Skeletal muscle satellite cell (primary cell): ENCODE data around the gene COL3A1. TPM values are rescaled to one million over a fixed set of nuclear protein-coding genes. Genes with fewer than 3 reads are reported as not detected.

ENCODE experiments used
- H3K27me3 ChIP-seq: 2 replicates; pipeline ENCODE4 v1.7.0; 2013; ENCODE audit warnings: low read length; ENCODE audit not compliant: control insufficient read depth, insufficient read depth
- H3K36me3 ChIP-seq: 2 replicates; pipeline ENCODE4 v1.7.0; 2013; ENCODE audit warnings: mild to moderate bottlenecking, control low read depth, low read length; ENCODE audit not compliant: insufficient read depth
- H3K4me1 ChIP-seq: 2 replicates; pipeline ENCODE4 v1.7.0; 2013; ENCODE audit warnings: low read length; ENCODE audit not compliant: control insufficient read depth, insufficient read depth
- H3K4me2 ChIP-seq: 2 replicates; pipeline ENCODE4 v1.7.0; 2013; ENCODE audit warnings: mild to moderate bottlenecking, low read length
- H3K4me3 ChIP-seq: 2 replicates; pipeline ENCODE4 v1.7.0; 2013; ENCODE audit warnings: low read length
- H3K9ac ChIP-seq: 2 replicates; pipeline ENCODE4 v1.7.0; 2013; ENCODE audit warnings: mild to moderate bottlenecking, low read depth, low read length, moderate library complexity
- H3K9me3 ChIP-seq: replicated peaks from 2 replicates; pipeline ENCODE4 v1.7.0; 2013; ENCODE audit warnings: mild to moderate bottlenecking, control low read depth, low read length
- total RNA-seq: library from RNA; depleted of rRNA; stranded (reverse); fragments of >200 nt; gene quantifications from 2 replicates; pipeline ENCODE4 v1.2.3, GENCODE V29; 2012; rRNA removed

COL3A1 gene
- 609 and 867 TPM in 2 replicates for total RNA-seq

DNA sequence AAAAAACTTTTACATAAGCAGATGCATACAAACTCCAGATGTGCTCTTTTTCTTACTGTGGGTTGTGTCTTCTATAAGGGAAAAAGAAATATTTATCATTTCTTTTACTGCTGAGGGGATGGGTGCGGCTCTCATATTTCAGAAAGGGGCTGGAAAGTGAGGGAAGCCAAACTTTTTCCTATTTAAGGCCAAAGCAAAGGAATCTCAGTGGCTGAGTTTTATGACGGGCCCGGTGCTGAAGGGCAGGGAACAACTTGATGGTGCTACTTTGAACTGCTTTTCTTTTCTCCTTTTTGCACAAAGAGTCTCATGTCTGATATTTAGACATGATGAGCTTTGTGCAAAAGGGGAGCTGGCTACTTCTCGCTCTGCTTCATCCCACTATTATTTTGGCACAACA lies at the start of gene COL3A1:
Gene COL3A1, plus strand, starts transcription at position 210 of the 400 bp plus-strand sequence. Its CDS starts 117 bp downstream, at position 327.
- peaks cover 47% of the 10 kb centered on the region for H3K4me1 ChIP-seq
- H3K27me3 ChIP-seq, result no peaks in the 10 kb centered on the region
- peak within 1 kb of the TSS; percentile 86 for H3K4me2 ChIP-seq
- H3K9ac ChIP-seq, result peak within 1 kb of the TSS; percentile 95
- peak within 1 kb of the TSS; percentile 81 for H3K4me3 ChIP-seq
- H3K9me3 ChIP-seq, result no peaks in the 10 kb centered on the region
- H3K36me3 ChIP-seq, result no peaks in the 10 kb centered on the region

DNA sequence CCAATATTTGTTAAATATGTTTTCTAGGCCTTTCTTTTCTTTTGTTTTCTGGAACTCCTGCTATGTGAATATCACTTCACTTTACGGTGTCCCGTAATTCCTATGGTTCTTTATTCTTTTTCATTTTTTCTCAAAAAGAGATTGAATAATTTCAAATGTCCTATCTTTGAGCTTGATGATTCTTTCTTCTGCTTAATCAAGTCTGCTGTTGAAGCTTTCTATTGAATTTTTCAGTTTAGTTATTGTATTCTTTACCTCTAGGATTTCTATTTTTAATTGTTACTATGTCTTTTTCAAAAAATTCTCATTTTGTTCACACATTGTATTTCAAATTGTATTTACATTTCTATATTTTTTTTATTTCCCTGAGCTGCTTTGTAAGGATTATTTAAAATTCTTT lies 45.5 kb upstream of the COL3A1 start:
- no peaks in the 10 kb centered on the region for H3K4me1 ChIP-seq
- H3K4me2 ChIP-seq, result no peak overlapping the region
- no peaks in the 10 kb centered on the region for H3K36me3 ChIP-seq
- peaks cover 6% of the 10 kb centered on the region for H3K9me3 ChIP-seq
- H3K4me3 ChIP-seq, result no peak overlapping the region
- H3K9ac ChIP-seq, result no peak overlapping the region
- H3K27me3 ChIP-seq, result no peaks in the 10 kb centered on the region

DNA sequence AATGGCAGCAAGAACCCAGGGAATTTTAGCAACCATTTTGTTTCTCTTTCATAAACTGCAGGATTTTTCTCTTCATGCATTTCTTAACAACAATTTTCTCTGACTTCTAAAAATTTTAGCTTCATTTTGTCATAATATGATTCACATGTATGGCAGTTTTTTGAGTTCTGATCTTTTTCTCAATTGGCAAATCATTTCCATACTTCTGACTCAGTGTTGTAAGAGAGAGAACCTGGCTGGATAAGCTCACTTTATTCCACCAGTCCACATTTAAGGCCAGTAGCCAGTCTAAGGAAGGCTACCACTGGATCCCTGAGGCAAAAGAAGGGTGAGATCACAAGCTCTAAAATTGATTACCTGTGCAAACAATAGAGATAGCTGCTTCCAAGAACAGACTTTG lies 42.8 kb upstream of the COL3A1 start:
- no peak overlapping the region for H3K4me3 ChIP-seq
- H3K27me3 ChIP-seq, result no peaks in the 10 kb centered on the region
- peaks cover 6% of the 10 kb centered on the region for H3K9me3 ChIP-seq
- no peaks in the 10 kb centered on the region for H3K4me1 ChIP-seq
- H3K36me3 ChIP-seq, result no peaks in the 10 kb centered on the region
- no peak overlapping the region for H3K4me2 ChIP-seq
- H3K9ac ChIP-seq, result no peak overlapping the region

DNA sequence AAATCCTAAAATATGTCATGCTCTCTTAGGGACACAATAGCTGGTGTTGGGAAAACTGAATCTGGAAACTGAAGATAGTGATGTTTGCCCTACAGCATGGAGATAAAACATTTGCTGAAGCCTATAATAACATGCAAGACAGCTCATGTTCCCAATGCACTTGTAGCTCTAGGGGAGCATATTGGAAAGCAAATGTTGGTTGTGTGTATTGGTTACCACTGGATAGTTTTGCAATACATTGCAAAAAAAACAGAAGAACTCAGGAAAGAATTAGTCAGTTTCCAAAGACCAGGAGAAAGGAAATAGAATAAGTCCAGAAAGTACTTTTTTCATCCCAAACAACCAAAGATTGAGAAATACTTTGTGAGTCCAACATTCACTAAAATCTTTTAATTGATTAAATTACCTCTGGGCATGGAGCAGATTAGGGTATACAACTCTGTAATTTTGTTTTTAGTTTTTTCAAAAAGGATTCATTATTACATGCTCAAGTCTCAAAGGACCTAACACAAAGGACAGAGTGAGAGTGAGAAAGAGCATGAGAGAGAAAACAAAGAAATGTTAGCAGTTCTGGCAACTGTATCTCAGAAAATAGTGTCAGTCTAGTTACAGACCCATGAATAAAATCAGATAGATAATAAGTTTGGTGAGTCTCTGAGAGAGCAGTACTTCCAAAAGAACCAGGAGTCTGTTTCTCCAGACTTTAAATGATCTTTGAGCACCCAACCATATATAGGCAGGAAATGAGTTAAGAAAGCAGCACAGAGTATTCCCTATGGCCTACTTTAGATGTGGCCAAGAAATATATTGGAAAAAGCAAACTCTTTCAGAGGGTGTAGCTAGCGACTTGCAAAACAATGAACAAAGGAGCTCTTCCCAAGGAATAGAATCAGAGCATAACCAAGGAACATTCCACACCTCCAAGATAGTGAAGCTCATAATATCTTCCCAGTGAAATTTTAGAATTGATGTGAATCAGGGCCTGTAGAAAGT lies 36.6 kb upstream of the COL3A1 start:
- H3K4me2 ChIP-seq, result no peak overlapping the region
- no peak overlapping the region for H3K9ac ChIP-seq
- H3K36me3 ChIP-seq, result no peaks in the 10 kb centered on the region
- H3K9me3 ChIP-seq, result no peaks in the 10 kb centered on the region
- no peak overlapping the region for H3K4me3 ChIP-seq
- no peaks in the 10 kb centered on the region for H3K27me3 ChIP-seq
- peaks cover 11% of the 10 kb centered on the region for H3K4me1 ChIP-seq

DNA sequence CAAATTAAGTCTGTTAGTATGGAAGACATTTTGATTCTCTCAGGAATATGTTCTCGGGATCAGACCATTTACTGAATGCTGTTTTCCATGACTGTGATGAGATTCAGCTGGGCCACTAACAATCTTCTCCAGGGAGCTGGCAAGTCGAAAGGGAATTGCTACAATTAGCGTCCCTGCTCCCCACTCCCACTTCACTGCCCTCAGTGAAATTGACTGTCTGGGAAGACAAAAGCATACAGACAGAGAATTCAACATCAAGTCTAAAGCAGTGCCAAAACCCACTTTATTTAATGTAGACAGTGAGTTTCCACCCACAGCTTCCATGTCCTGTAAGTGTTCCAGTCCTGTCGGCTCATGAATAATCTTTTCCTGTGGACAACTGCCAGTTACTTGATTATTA lies 34.0 kb upstream of the COL3A1 start:
- Histone ChIP-seq H3K36me3 (no peaks in the 10 kb centered on the region), H3K9ac (no peak overlapping the region), H3K4me1 (peaks cover 11% of the 10 kb centered on the region), H3K27me3 (no peaks in the 10 kb centered on the region), H3K4me2 (peak overlapping the region; percentile 45), H3K9me3 (no peaks in the 10 kb centered on the region), H3K4me3 (no peak overlapping the region)

DNA sequence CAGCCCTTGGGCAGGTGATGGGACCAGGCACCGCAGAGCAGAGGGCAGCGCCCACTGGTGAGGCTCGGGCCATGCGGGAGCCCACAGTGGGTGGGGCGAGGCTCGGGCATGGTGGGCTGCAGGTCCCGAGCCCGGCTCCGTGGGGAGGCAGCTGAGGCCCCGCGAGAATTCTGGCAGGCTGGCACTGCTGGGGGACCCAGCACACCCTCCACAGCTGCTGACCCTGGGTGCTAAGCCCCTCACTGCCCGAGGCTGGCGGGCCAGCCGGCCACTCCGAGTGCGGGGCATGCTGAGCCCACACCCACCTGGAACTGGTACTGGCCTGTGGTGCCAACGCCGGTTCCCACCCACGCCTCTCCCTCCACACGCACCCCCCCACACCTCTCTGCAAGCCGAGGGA lies 29.7 kb upstream of the COL3A1 start:
- peaks cover 2% of the 10 kb centered on the region for H3K4me1 ChIP-seq
- H3K36me3 ChIP-seq, result no peaks in the 10 kb centered on the region
- no peak overlapping the region for H3K4me2 ChIP-seq
- H3K27me3 ChIP-seq, result no peaks in the 10 kb centered on the region
- no peak overlapping the region for H3K9ac ChIP-seq
- H3K9me3 ChIP-seq, result no peaks in the 10 kb centered on the region
- H3K4me3 ChIP-seq, result no peak overlapping the region

DNA sequence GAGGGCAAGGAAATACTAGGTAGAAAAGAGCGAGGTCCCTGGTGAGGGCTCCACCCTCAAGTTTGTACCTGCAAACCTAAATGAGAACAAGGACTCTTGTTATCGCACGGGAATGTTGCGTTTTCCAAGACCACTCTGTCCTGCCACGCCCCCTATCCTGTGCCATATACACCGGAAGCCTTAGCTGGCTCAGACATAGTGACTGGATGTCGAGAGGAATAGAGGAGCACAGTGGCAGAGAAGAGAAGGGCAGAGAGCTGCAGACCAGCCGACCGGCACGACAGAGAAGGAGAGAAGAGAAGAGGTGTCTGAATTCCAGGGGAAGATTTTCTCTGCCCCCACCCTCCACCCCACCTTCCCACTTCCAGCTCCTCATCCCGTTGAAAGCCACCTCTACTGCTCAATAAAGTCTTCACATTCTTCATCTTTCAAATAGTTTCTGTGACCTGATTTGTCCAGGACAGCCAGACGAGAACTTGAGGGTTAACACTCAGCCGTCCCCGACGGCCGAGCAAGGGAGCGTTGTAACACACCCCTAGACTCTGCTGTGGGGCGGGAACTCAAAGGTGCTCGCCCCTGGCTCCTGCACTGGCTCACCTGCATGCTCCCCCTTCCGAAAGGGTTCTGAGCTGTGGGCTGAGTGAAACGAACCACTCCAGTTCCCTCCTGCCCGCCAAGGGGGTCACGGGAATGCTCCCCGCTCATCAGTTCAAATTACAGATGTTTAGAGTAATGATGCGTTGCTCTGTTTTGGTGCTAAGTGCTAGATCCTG lies 24.9 kb upstream of the COL3A1 start:
- Histone ChIP-seq H3K4me1 (no peaks in the 10 kb centered on the region), H3K27me3 (no peaks in the 10 kb centered on the region), H3K36me3 (no peaks in the 10 kb centered on the region), H3K9me3 (no peaks in the 10 kb centered on the region), H3K4me3 (no peak overlapping the region), H3K9ac (no peak overlapping the region), H3K4me2 (no peak overlapping the region)

DNA sequence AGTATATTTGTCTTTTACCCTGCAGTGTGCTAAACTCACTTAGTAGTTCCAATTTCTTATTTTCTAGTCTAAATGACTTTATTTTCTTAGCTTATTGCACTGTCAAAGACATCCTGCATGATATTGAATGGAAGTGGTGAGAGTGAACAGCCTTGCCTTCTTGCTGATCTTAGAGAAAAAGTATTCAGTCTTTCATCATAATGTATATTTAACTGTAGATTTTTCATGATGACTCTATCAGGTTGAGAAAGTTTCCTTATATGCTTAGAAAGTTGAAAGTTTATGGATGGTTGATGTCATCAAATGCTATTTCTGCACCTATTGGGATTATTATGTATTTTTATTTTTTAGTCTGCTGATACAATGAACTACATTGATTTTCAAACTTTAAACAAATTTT lies 21.3 kb upstream of the COL3A1 start:
- H3K9me3 ChIP-seq, result no peaks in the 10 kb centered on the region

DNA sequence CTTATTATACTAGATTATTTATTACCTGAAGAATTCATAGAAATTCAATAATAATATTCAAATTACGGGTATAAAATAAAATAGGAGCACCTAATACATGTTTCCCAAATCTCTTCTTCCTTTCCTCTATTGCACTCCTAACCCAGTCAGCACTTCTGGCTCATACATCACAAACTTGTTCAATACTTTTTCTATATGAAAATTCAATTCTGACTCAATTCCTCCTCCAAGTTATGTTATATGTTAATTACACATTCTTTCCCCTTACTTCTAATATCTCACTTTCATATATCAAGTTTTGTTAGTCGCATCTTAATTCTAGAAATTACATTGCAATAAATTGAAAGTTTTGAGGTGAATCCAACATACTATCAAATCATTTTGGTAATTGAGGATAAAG lies 17.9 kb upstream of the COL3A1 start:
- no peak overlapping the region for H3K9ac ChIP-seq
- no peaks in the 10 kb centered on the region for H3K36me3 ChIP-seq
- no peaks in the 10 kb centered on the region for H3K9me3 ChIP-seq
- H3K27me3 ChIP-seq, result no peaks in the 10 kb centered on the region
- H3K4me2 ChIP-seq, result no peak overlapping the region
- no peak overlapping the region for H3K4me3 ChIP-seq
- no peaks in the 10 kb centered on the region for H3K4me1 ChIP-seq

More for the DNA sequence above, 21.3 kb upstream of the COL3A1 start:
- Histone ChIP-seq H3K36me3 (no peaks in the 10 kb centered on the region), H3K4me1 (no peaks in the 10 kb centered on the region), H3K9ac (no peak overlapping the region), H3K4me2 (no peak overlapping the region), H3K27me3 (no peaks in the 10 kb centered on the region), H3K4me3 (no peak overlapping the region)

DNA sequence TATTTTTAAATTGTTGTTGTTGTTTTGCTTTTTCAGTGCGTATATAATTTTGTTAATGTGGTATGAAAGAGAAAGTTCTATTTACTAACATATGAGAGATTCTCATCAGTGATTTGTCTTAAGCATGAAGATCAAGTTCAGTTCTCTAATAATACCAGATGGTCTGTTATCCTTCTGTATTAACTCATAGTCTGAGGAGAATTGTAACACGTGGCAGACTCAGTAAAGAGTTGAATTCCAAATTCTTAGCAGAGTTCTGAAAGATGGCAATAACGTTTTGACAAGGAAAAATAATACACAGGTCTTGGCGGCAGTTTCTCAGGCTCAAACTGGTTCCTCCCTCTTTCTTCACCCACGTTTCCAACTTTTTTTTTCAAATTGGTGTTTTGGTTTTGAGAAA lies 17.2 kb upstream of the COL3A1 start:
- H3K9me3 ChIP-seq, result no peaks in the 10 kb centered on the region
- no peaks in the 10 kb centered on the region for H3K27me3 ChIP-seq
- H3K4me2 ChIP-seq, result no peak overlapping the region
- no peaks in the 10 kb centered on the region for H3K4me1 ChIP-seq
- H3K4me3 ChIP-seq, result no peak overlapping the region
- no peaks in the 10 kb centered on the region for H3K36me3 ChIP-seq
- H3K9ac ChIP-seq, result no peak overlapping the region

DNA sequence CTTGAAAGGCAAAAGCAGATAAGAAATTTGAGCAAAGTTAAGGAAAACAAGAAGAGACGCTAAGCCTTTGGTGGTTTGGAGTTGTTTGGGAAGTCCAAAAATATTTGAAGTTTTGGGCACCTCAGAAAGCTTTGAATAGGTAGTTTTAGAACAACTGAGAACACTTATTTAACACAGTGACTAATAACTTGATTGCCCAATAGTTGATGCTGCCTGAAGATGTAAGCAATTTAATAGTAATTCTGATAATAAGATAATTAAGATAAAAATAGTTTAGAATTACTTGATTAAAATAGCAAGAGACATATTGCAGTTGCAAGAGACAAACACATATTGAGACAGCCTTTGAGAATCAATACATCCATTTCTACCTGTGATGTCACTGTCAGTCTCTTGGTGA lies 16.5 kb upstream of the COL3A1 start:
- no peaks in the 10 kb centered on the region for H3K9me3 ChIP-seq
- no peaks in the 10 kb centered on the region for H3K4me1 ChIP-seq
- H3K36me3 ChIP-seq, result no peaks in the 10 kb centered on the region
- H3K4me2 ChIP-seq, result no peak overlapping the region
- no peak overlapping the region for H3K9ac ChIP-seq
- H3K4me3 ChIP-seq, result no peak overlapping the region
- no peaks in the 10 kb centered on the region for H3K27me3 ChIP-seq
